ENCODE data around the gene LCP1.
"Not testable (repeated sequence)": the region's sequence is repeated elsewhere in the genome, so short reads cannot be mapped to it uniquely, and the experiment has no call there.

Gene LCP1, protein sequence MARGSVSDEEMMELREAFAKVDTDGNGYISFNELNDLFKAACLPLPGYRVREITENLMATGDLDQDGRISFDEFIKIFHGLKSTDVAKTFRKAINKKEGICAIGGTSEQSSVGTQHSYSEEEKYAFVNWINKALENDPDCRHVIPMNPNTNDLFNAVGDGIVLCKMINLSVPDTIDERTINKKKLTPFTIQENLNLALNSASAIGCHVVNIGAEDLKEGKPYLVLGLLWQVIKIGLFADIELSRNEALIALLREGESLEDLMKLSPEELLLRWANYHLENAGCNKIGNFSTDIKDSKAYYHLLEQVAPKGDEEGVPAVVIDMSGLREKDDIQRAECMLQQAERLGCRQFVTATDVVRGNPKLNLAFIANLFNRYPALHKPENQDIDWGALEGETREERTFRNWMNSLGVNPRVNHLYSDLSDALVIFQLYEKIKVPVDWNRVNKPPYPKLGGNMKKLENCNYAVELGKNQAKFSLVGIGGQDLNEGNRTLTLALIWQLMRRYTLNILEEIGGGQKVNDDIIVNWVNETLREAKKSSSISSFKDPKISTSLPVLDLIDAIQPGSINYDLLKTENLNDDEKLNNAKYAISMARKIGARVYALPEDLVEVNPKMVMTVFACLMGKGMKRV

GRCh38 chr13:46181840-46182490 lies at the start of gene LCP1:
LCP1 (minus strand) TSS chr13:46182177; CDS start chr13:46159662, 22,515 bp downstream.
- no peak within 1 kb of the TSS for H3K4me3 ChIP-seq (replicated peaks in 1 of 2; ENCODE audit: low read depth in 2 of 2, low read length in 2 of 2)
- DNase-seq (ENCODE audit: low read depth in 2 of 2): no peak
- TF ChIP-seq, protein P1, sequence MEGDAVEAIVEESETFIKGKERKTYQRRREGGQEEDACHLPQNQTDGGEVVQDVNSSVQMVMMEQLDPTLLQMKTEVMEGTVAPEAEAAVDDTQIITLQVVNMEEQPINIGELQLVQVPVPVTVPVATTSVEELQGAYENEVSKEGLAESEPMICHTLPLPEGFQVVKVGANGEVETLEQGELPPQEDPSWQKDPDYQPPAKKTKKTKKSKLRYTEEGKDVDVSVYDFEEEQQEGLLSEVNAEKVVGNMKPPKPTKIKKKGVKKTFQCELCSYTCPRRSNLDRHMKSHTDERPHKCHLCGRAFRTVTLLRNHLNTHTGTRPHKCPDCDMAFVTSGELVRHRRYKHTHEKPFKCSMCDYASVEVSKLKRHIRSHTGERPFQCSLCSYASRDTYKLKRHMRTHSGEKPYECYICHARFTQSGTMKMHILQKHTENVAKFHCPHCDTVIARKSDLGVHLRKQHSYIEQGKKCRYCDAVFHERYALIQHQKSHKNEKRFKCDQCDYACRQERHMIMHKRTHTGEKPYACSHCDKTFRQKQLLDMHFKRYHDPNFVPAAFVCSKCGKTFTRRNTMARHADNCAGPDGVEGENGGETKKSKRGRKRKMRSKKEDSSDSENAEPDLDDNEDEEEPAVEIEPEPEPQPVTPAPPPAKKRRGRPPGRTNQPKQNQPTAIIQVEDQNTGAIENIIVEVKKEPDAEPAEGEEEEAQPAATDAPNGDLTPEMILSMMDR (IDR thresholded peaks at IDR 0.05; ENCODE audit: low read depth, low read length): no peak

DNA sequence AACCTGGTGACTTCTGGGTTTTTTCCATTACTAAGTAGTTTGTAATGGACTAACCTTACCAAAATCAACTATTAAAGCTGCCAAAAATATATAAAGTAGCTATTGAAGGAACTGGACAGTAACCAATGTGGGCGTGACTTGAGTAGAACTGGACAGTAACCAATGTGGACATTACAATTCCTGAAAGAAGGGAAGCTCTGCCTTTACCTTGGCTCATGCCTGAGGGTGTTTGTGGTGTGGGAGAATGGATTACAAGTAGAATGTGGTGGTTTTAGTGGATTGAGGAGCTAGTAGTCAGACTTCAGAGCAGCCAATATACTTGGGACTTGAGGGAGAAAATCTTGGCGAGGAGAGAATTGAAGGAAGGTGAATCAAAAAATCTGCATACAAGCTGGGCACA lies 47.3 kb upstream of the LCP1 start:
- H3K4me3 ChIP-seq (replicated peaks in 1 of 2; ENCODE audit: low read depth in 2 of 2, low read length in 2 of 2): no peak overlapping the region
- TF ChIP-seq, protein P1 (IDR thresholded peaks at IDR 0.05; ENCODE audit: low read depth, low read length): no peak
- DNase-seq (ENCODE audit: low read depth in 2 of 2): no peak

- not testable (repeated sequence) for DNase-seq (ENCODE audit: low read depth in 2 of 2); H3K4me3 ChIP-seq (replicated peaks in 1 of 2; ENCODE audit: low read depth in 2 of 2, low read length in 2 of 2)
Measured at GRCh38 chr13:46220234-46220633, 38.3 kb upstream of the LCP1 start.

DNA sequence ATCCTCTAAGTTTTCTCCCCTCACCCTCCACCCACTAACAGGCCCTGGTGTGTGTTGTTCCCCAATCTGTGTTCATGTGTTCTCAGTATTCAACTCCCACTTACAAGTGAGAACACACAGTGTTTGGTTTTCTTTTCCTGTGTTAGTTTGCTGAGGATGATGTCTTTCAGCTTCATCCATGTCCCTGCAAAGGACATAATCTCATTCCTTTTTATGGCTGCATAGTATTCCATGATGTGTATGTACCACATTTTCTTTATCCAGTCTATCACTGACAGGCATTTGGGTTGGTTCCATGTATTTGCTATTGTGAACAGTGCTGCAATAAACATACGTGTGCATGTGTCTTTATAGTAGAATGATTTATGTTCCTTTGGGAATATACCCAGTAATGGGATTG lies 32.8 kb upstream of the LCP1 start:
- DNase-seq (ENCODE audit: low read depth in 2 of 2); H3K4me3 ChIP-seq (replicated peaks in 1 of 2; ENCODE audit: low read depth in 2 of 2, low read length in 2 of 2): not testable (repeated sequence)

DNA sequence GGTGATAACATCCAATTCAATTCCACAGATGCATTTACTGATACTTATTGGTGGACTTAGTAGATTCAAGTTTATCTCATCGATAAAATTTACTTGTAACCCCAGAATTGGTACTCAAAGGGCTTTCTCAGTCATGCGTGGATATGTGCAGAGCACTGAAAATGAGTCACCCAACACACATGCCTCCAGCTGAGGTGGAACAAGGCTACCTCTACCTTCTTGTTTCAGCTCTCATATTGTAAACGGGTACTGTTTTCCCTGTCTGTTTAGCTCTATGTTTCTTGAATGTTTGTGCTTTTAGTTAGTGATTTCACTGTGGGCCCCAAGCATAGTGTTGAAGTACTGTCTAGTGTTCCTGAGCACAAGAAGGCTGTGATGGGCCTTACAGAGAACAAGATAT lies 31.3 kb upstream of the LCP1 start:
- no peak for DNase-seq (ENCODE audit: low read depth in 2 of 2)
- TF ChIP-seq, protein P1 (IDR thresholded peaks at IDR 0.05; ENCODE audit: low read depth, low read length): no peak
- H3K4me3 ChIP-seq (replicated peaks in 1 of 2; ENCODE audit: low read depth in 2 of 2, low read length in 2 of 2): no peak overlapping the region

DNA sequence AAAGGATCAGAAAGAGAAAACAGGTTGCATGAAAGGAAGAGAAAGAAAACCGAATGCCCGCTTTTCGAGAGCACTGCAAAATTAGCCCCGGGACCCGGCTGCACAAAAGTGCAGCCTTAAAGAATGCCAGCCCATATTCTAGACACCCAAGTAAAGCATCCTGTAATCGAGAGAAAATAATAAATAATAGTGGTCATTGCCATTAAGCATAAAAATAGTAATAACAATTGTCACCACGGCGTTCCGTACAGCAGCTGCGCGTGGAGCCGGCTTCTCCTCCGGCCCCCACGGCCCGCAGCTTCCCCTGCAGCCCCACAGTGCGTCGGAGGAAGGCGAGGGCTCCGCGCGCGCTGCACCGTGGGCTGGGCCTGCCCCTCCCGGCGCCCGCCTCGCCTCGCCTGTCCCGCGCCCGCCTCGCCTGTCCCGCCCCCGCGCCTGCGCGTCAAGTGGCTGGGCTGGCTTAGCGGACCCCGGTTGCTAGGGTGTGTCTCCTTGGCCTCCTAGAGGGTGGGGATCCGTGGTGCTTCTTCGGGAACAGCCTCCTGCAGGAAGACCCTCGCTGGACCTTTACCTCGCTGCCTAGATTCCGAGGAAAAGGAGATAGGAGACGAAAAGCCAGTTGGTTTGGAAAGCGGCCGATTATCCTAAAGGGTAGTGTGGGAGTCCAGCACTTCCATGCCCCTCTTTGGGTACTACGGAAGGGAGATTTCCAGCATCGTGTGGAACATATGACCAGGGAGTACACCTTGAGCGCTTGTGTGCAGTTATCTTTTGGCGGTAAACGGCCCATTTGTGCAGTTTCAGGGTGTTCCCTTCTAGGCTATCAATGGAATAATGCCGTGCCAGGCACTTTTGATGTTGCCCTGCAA lies 29.7 kb upstream of the LCP1 start, which contains the start of gene LRRC63:
TSS of gene LRRC63 (plus strand) at position 446 of the 869 bp plus-strand sequence. CDS start 1,107 bp downstream, outside the sequence.
- TF ChIP-seq, protein P1 (IDR thresholded peaks at IDR 0.05; ENCODE audit: low read depth, low read length): no peak
- DNase-seq (ENCODE audit: low read depth in 2 of 2): peak; percentile 24 to 52
- peak within 1 kb of the TSS; percentile 22 to 56 for H3K4me3 ChIP-seq (replicated peaks in 1 of 2; ENCODE audit: low read depth in 2 of 2, low read length in 2 of 2)

DNA sequence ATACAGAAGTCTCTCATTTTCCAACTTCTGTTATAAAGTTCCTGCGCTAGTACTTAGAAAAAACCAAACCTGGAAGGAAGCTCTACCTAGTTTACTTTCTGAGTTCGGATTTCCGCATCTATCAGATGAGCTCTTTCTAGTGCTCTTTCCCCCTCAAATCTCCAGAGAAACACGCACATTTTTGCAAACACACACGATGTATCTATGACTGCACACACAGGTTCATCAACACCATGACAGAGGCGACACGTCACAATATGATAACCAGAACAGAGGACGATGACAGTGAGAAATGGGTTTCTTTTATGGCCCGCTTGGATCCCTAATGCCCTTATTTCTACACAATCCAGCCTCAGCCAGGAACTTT lies 29.1 kb upstream of the LCP1 start:
- TF ChIP-seq, protein P1 (IDR thresholded peaks at IDR 0.05; ENCODE audit: low read depth, low read length): no peak
- peak in 1 of 2 donors; percentile 13 for DNase-seq (ENCODE audit: low read depth in 2 of 2)
- peak overlapping the region; percentile 13 to 56 for H3K4me3 ChIP-seq (replicated peaks in 1 of 2; ENCODE audit: low read depth in 2 of 2, low read length in 2 of 2)

Data from cardiac fibroblast (primary cell).